Omental fat pad (tissue), 4 donors: ENCODE measurements around the gene SSPN. TPM values are rescaled to one million over a fixed set of nuclear protein-coding genes. Genes with fewer than 3 reads are reported as not detected.

Experiments
- ATAC-seq: fragments of 150-250 bp; one replicate; pipeline ENCODE4 v1.9.1; 2016; ENCODE audit warnings: mild to moderate bottlenecking, moderate library complexity; ENCODE audit not compliant: low FRiP score
- DNase-seq: peaks from one replicate; pipeline ENCODE4 v3.0.0-alpha.2; 2019; ENCODE audit warnings: low spot score
- CTCF ChIP-seq, 3 donors: fragments of 450-650 bp; IDR thresholded peaks; one replicate each; pipeline ENCODE4 v1.5.1; 2016 to 2017; ENCODE audit warnings: antibody characterized with exemption in 3 of 3, mild to moderate bottlenecking in 3 of 3, moderate library complexity in 2 of 3
- total RNA-seq, 4 donors: library from RNA; depleted of rRNA; stranded (reverse); fragments of >200 nt; gene quantifications; one replicate each; pipeline ENCODE4 v1.1.0, GENCODE V29; 2016

The SSPN gene
- 10 to 100 TPM; 14.1 to 20.2 (median 16.1) TPM for total RNA-seq

GRCh38 chr12:26195250-26195640, at the start of gene SSPN:
Gene SSPN, plus strand, starts transcription at chr12:26195573. Its CDS starts 100 bp downstream, at chr12:26195673.
- DNase-seq (no peak), ATAC-seq (peak; percentile 52)
- TF ChIP-seq CTCF (IDR thresholded peaks at IDR 0.05), result no peak

- TF ChIP-seq CTCF (IDR thresholded peaks at IDR 0.05), result no peak
- DNase-seq (no peak), ATAC-seq (no peak)
Measured at GRCh38 chr12:26148291-26148690, 47.1 kb upstream of the SSPN start.

- DNase-seq (no peak), ATAC-seq (no peak)
- no peak for TF ChIP-seq CTCF (IDR thresholded peaks at IDR 0.05)
Measured at GRCh38 chr12:26149968-26150500, 45.3 kb upstream of the SSPN start.

- DNase-seq, result no peak
- ATAC-seq, result peak; percentile 82
Measured at GRCh38 chr12:26150736-26151450, 44.5 kb upstream of the SSPN start.

GRCh38 chr12:26152507-26153102, 42.8 kb upstream of the SSPN start:
- ATAC-seq (no peak), DNase-seq (no peak)
- TF ChIP-seq CTCF (IDR thresholded peaks at IDR 0.05), result no peak

More at GRCh38 chr12:26150736-26151450, 44.5 kb upstream of the SSPN start:
- no peak for TF ChIP-seq CTCF (IDR thresholded peaks at IDR 0.05)

GRCh38 chr12:26153421-26154154, 41.8 kb upstream of the SSPN start:
- no peak for TF ChIP-seq CTCF (IDR thresholded peaks at IDR 0.05)
- DNase-seq (no peak), ATAC-seq (peak; percentile 82)
